ENCODE measurements around the gene DSG3. TPM values are rescaled to one million over a fixed set of nuclear protein-coding genes. Genes with fewer than 3 reads are reported as not detected.

DSG3 gene
- total RNA-seq, 1 donor from 2014 or later: 0.13 TPM

- Mint-ChIP-seq H3K27ac (no peak overlapping the region), H3K9me3 (no peaks in the 10 kb centered on the region), H3K36me3 (peaks cover 8% of the 10 kb centered on the region), H3K27me3 (ENCODE audit: low read depth) (no peaks in the 10 kb centered on the region), H3K4me1 (peaks cover 27% of the 10 kb centered on the region), H3K4me3 (no peak overlapping the region)
- no peak for DNase-seq (ENCODE audit: low spot score in 2 of 2, unreplicated experiment in 2 of 2)
- no peak for TF ChIP-seq CTCF (IDR thresholded peaks at IDR 0.05; ENCODE audit: unreplicated experiment)
Measured at GRCh38 chr18:31516437-31516836, 68.9 kb downstream of the DSG3 start.

- H3K36me3 Mint-ChIP-seq: peaks cover 52% of the 10 kb centered on the region
- no peak for DNase-seq (ENCODE audit: low spot score in 2 of 2, unreplicated experiment in 2 of 2)
- no peak overlapping the region for H3K4me3 Mint-ChIP-seq
- H3K9me3 Mint-ChIP-seq: no peaks in the 10 kb centered on the region
- H3K27ac Mint-ChIP-seq: no peak overlapping the region
- H3K27me3 Mint-ChIP-seq (ENCODE audit: low read depth): no peaks in the 10 kb centered on the region
- H3K4me1 Mint-ChIP-seq: no peaks in the 10 kb centered on the region
- TF ChIP-seq CTCF (IDR thresholded peaks at IDR 0.05; ENCODE audit: unreplicated experiment): no peak
Measured at GRCh38 chr18:31526374-31526773, 78.8 kb downstream of the DSG3 start.

Other genes starting within 250 kb of the DSG3 start
- 0.07 to 0.18 TPM (median 0.09 TPM) in 3 replicates for gene DSG1, start 129.6 kb upstream of the DSG3 start, total RNA-seq
- 0.07 to 0.09 TPM (median 0.09 TPM) in 3 replicates for gene DSG4, start 71.0 kb upstream of the DSG3 start, total RNA-seq
- gene DSG2, start 50.4 kb downstream of the DSG3 start, total RNA-seq: 98.0 to 102 TPM (median 98.4 TPM) in 3 replicates
- 2.2 TPM in 1 of 3 replicates, not detected in the others for gene TTR, start 144.1 kb downstream of the DSG3 start, total RNA-seq
- gene B4GALT6, start 236.8 kb downstream of the DSG3 start, total RNA-seq: 42.0 to 49.9 TPM (median 46.3 TPM) in 3 replicates

All from mesothelial cell of epicardium (in vitro differentiated cells).